Endothelial cell of umbilical vein (primary cell): Measurements from ENCODE around the gene MLLT1. TPM values are rescaled to one million over a fixed set of nuclear protein-coding genes. Genes with fewer than 3 reads are reported as not detected.

Experiments used
- BruUV-seq: library from RNA; stranded (reverse); fragments of 400-500 nt; replicated peaks from 2 replicates; lab custom pipeline; 2021; lab: Mats Ljungman, UMichigan
- CTCF ChIA-PET: fragments of 300-600, 350-600 bp; sonication (Branson Sonifier 250); formaldehyde crosslinking; loops from one replicate; lab custom pipeline; 2021; ENCODE audit warnings: antibody characterized with exemption, inconsistent platforms; lab: Charles Lee
- POLR2A ChIA-PET: fragments of 300-600, 350-600 bp; sonication (Branson Sonifier 250); formaldehyde crosslinking; loops from one replicate; lab custom pipeline; 2021; ENCODE audit warnings: antibody characterized with exemption, inconsistent platforms; lab: Charles Lee
- DNase-seq: peaks from one replicate; pipeline ENCODE4 v3.0.0-alpha.2; 2011; ENCODE audit warnings: low read depth, low spot score
- FAIRE-seq: peaks from 2 replicates; lab custom pipeline; 2011; peaks lifted over from hg19 to GRCh38; lab: Jason Lieb, UNC
- H2AFZ ChIP-seq: 2 replicates; pipeline ENCODE4 v1.6.0; 2012; ENCODE audit warnings: low read depth, low read length, control low read depth, inconsistent platforms
- H3K27ac ChIP-seq: 2 replicates; pipeline ENCODE4 v1.5.1; 2011; ENCODE audit warnings: low read depth, mild to moderate bottlenecking, control low read depth, low read length, moderate library complexity; ENCODE audit not compliant: insufficient read depth
- H3K27me3 ChIP-seq, 2 experiments: 2 replicates each; pipeline versions ENCODE4 v1.6.0 to v1.6.1; 2011; ENCODE audit warnings: low read length in 2 of 2, mixed read lengths in 1 of 2; ENCODE audit not compliant: control insufficient read depth in 2 of 2, insufficient read depth in 2 of 2
- H3K36me3 ChIP-seq, 2 experiments: 2 replicates in 1 of 2; 3 replicates in 1 of 2; pipeline ENCODE4 v1.5.1; 2011; ENCODE audit warnings: low read length in 2 of 2, mild to moderate bottlenecking in 1 of 2, moderate library complexity in 1 of 2; ENCODE audit not compliant: control insufficient read depth in 2 of 2, insufficient read depth in 2 of 2; ENCODE audit errors: extremely low read depth in 1 of 2
- H3K4me1 ChIP-seq: 3 replicates; pipeline ENCODE4 v1.5.1; 2011; ENCODE audit warnings: mild to moderate bottlenecking, low read length; ENCODE audit not compliant: control insufficient read depth, insufficient read depth; ENCODE audit errors: extremely low read depth
- H3K4me2 ChIP-seq: 2 replicates; pipeline ENCODE4 v1.6.1; 2011; ENCODE audit warnings: low read length, control low read depth, mixed read lengths; ENCODE audit not compliant: insufficient read depth
- H3K4me3 ChIP-seq, 3 experiments: fragments of 200-600 bp in 1 of 3; sonication (generic), shearing (Covaris generic) in 1 of 3; replicated peaks in 1 of 3; 2 replicates each; pipeline ENCODE4 v1.5.1; 2011 to 2016; ENCODE audit warnings: control low read depth in 3 of 3, low read length in 3 of 3, mild to moderate bottlenecking in 2 of 3, inconsistent platforms in 1 of 3, low read depth in 1 of 3, moderate library complexity in 1 of 3; ENCODE audit not compliant: insufficient read depth in 1 of 3
- H3K79me2 ChIP-seq: 2 replicates; pipeline ENCODE4 v1.6.0; 2012; ENCODE audit warnings: low read length, inconsistent platforms; ENCODE audit not compliant: control insufficient read depth, insufficient read depth
- H3K9ac ChIP-seq: replicated peaks from 2 replicates; pipeline ENCODE3; 2011; ENCODE audit warnings: low read length, control low read depth; ENCODE audit not compliant: insufficient read depth; ENCODE audit errors: extremely low read depth
- H3K9me1 ChIP-seq: replicated peaks from 3 replicates; pipeline ENCODE4 v1.6.0; 2011; ENCODE audit warnings: mild to moderate bottlenecking, low read length; ENCODE audit not compliant: control insufficient read depth, insufficient read depth; ENCODE audit errors: extremely low read depth
- H3K9me3 ChIP-seq: replicated peaks from 2 replicates; pipeline ENCODE4 v1.5.1; 2012; ENCODE audit warnings: low read length, inconsistent platforms; ENCODE audit not compliant: control insufficient read depth, insufficient read depth
- H4K20me1 ChIP-seq: replicated peaks from 2 replicates; pipeline ENCODE3; 2011; ENCODE audit warnings: mild to moderate bottlenecking, low read length; ENCODE audit not compliant: control insufficient read depth, insufficient read depth; ENCODE audit errors: extremely low read depth
- EZH2 ChIP-seq: IDR thresholded peaks from 2 replicates; pipeline ENCODE4 v1.6.1; 2012; ENCODE audit warnings: borderline replicate concordance, low read depth, mild to moderate bottlenecking, moderate library complexity, low read length, inconsistent platforms; ENCODE audit not compliant: severe bottlenecking
- FOS ChIP-seq: IDR thresholded peaks from 2 replicates; pipeline ENCODE4 v1.6.1; 2011; ENCODE audit warnings: mild to moderate bottlenecking, low read length, moderate library complexity, borderline replicate concordance; ENCODE audit not compliant: insufficient read depth
- GATA2 ChIP-seq: IDR thresholded peaks from 2 replicates; pipeline ENCODE4 v1.7.0; 2011; ENCODE audit warnings: low read depth, mild to moderate bottlenecking, moderate library complexity, mixed read lengths, low read length; ENCODE audit not compliant: insufficient read length, insufficient read depth
- MYC ChIP-seq: IDR thresholded peaks from one replicate; pipeline ENCODE4 v1.6.1; 2011; ENCODE audit warnings: mild to moderate bottlenecking, low read depth, low read length
- POLR2AphosphoS5 ChIP-seq: IDR thresholded peaks from 2 replicates; pipeline ENCODE4 v1.6.1; 2012; ENCODE audit warnings: low read depth, mild to moderate bottlenecking, control low read depth, low read length, moderate library complexity; ENCODE audit not compliant: insufficient read depth
- dilution Hi-C: fragments of 300-500 bp; cut with MboI; formaldehyde crosslinking; loops from one replicate; pipeline ENCODE4 v1.15.0; 2019; ENCODE audit warnings: low sequenced_read_pairs; ENCODE audit not compliant: extremely low pct_ligation_motif_present
- intact Hi-C: fragments of 100-400 bp; cut with micrococcal nuclease; formaldehyde crosslinking; loops from one replicate; pipeline ENCODE4 v1.10.0; 2022
- polyA plus RNA-seq, 4 experiments: library from polyadenylated mRNA; depleted of rRNA in 3 of 4; stranded (reverse) in 3 of 4; unstranded in 1 of 4; fragments of >200 nt; gene quantifications; 2 replicates each; pipeline versions ENCODE4 v1.2.1 to v1.2.3, GENCODE V29; 2011 to 2012; ENCODE audit warnings: missing spikeins in 1 of 4
- total RNA-seq: library from RNA; stranded (reverse); gene quantifications from 2 replicates; pipeline ENCODE4 v1.2.3, GENCODE V29; 2021
- TF ChIP-seq, protein P1 (sequence below): IDR thresholded peaks from 2 replicates; pipeline ENCODE4 v1.6.1; 2011; ENCODE audit not compliant: insufficient read depth, insufficient read length

MLLT1 gene
- total and polyA plus RNA-seq, 2 donors (not counting 3 experiments of a cell fraction or from before 2014, with no cell fraction given), result 43.9 to 84.8 TPM

DNA sequence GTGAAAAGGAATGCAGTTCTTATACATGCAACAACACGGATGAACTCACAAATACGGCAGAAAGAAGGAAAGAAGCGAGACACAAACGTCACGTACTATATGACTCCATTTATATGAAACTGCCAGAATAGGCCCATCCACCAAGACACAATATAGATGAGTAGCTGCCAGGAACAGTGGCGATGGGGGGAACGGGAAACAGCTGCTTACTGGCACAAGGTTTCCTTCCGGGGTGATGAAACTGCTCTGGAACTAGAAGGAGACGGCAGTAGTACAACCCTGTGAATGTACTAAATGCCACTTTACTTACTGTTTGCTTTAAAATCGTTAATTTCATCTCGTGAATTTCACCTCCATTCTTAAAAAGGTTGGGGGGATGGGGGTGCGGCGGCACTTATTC lies 28.9 kb downstream of the MLLT1 start:
- no TSS peak for BruUV-seq
- ChIA-PET POLR2A (no interaction called here), CTCF (interaction anchor here (0.6 to 2.0 kb wide), 2 partner anchors 10 to 32 kb away, joined by 3 to 5 read pairs; no protein-coding TSS in a partner anchor)
- no peak for DNase-seq
- Histone ChIP-seq H3K27ac (no peak overlapping the region), H3K9ac (no peak overlapping the region), H3K27me3 (no peaks in the 10 kb centered on the region), H3K4me3 (no peak overlapping the region), H3K79me2 (peaks cover 85% of the 10 kb centered on the region), H3K4me1 (peaks cover 10% of the 10 kb centered on the region), H3K9me3 (no peaks in the 10 kb centered on the region), H3K9me1 (no peaks in the 10 kb centered on the region), H2AFZ (no peak overlapping the region), H4K20me1 (no peaks in the 10 kb centered on the region), H3K4me2 (no peak overlapping the region), H3K36me3 (peaks cover 5 to 9% of the 10 kb centered on the region in 2 experiments)
- dilution Hi-C loops (no loop called here), intact Hi-C loops (no loop called here)
- FAIRE-seq, result no peak
- TF ChIP-seq POLR2AphosphoS5, result no peak
- no peak for TF ChIP-seq FOS
- TF ChIP-seq EZH2, result no peak
- TF ChIP-seq, protein P1, sequence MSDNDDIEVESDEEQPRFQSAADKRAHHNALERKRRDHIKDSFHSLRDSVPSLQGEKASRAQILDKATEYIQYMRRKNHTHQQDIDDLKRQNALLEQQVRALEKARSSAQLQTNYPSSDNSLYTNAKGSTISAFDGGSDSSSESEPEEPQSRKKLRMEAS, result no peak
- no peak for TF ChIP-seq GATA2

DNA sequence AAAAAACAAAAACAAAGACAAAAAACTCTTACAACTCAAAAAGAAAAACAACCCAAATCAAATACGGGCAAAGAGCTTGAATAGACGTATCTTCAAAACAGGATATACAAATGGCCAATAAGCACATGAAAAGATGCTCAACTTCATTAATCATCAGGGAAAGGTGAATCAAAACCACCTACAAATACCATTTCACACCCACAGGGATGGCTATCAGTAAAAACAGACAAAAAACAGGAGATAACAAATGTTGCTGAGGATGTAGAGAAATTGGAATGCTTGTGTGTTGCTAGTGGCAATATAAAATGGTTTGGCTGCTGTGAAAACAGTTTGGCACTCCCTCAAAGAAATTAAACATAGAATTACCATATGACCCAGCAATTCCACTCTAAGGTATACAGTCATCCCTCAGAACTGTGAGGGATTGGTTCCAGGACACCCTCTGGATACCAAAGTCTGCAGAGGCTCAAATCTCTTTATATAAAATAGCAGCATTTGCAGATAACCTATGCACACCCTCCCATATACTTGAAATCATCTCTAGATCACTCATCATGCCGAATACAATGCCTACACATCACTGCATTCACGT lies 29.7 kb downstream of the MLLT1 start:
- Histone ChIP-seq H3K9ac (no peak overlapping the region), H2AFZ (no peak overlapping the region), H3K79me2 (peaks cover 84% of the 10 kb centered on the region), H3K27ac (no peak overlapping the region), H3K9me3 (no peaks in the 10 kb centered on the region), H3K36me3 (peaks cover 5 to 7% of the 10 kb centered on the region in 2 experiments), H3K4me2 (no peak overlapping the region), H4K20me1 (no peaks in the 10 kb centered on the region), H3K4me1 (peaks cover 10% of the 10 kb centered on the region), H3K9me1 (no peaks in the 10 kb centered on the region), H3K4me3 (no peak overlapping the region), H3K27me3 (no peaks in the 10 kb centered on the region)
- dilution Hi-C loops, result no loop called here
- ChIA-PET POLR2A (no interaction called here), CTCF (interaction anchor here (1.1 to 1.3 kb wide), 2 partner anchors 12 to 31 kb away, joined by 3 to 5 read pairs; no protein-coding TSS in a partner anchor)
- DNase-seq (no peak), FAIRE-seq (peak; percentile 52)
- BruUV-seq, result no TSS peak
- TF ChIP-seq EZH2 (no peak), MYC (no peak)
- intact Hi-C loops, result no loop called here
